ENCODE results near the gene CREB3L2. TPM values are rescaled to one million over a fixed set of nuclear protein-coding genes. Genes with fewer than 3 reads are reported as not detected.
"Not testable (repeated sequence)": the region's sequence is repeated elsewhere in the genome, so short reads cannot be mapped to it uniquely, and the experiment has no call there.

CREB3L2 gene
- total RNA-seq, 1 experiment from 2014 or later, result 18.1 TPM

GRCh38 chr7:137930581-137930980 is 71.3 kb downstream of the CREB3L2 start:
- peak overlapping the region; percentile 38; the same call in 1 of the 2 replicates for H3K9ac ChIP-seq (ENCODE audit: low read length)
- no peaks in the 10 kb centered on the region for H3K27me3 ChIP-seq (ENCODE audit: low read length)
- BruUV-seq (replicated peaks), result no TSS peak
- H2AFZ ChIP-seq (ENCODE audit: low read length), result no peak overlapping the region
- H3K36me3 ChIP-seq (ENCODE audit: low read depth, low read length), result 0 out of 2 replicates have a peak, but pooled peaks cover 3% of the 10 kb centered on the region
- no peaks in the 10 kb centered on the region for H3F3A ChIP-seq (ENCODE audit: low read length, unreplicated experiment)
- peaks cover 26% of the 10 kb centered on the region for H3K4me1 ChIP-seq (ENCODE audit: insufficient read depth, low read length)
- H3K4me3 ChIP-seq (ENCODE audit: low read length), result no peak overlapping the region
- intact Hi-C loops (cut with micrococcal nuclease), result loop anchor here (1.0 to 2.0 kb wide), 4 partner anchors 14 to 72 kb away; partner anchors contain the start of gene CREB3L2
- POLR2A ChIA-PET (ENCODE audit: unreplicated experiment), result interaction anchor here (0.6 kb wide), 1 partner anchor 935 kb away, joined by 3 read pairs; no protein-coding TSS in a partner anchor
- H3K9me2 ChIP-seq (replicated peaks; ENCODE audit: low read length), result no peaks in the 10 kb centered on the region
- no peaks in the 10 kb centered on the region for H3K9me3 ChIP-seq (ENCODE audit: low read length)
- peaks cover 15% of the 10 kb centered on the region; the same call in 1 of the 2 replicates for H3K79me2 ChIP-seq (ENCODE audit: low read length)
- CTCF ChIA-PET, result interaction anchor here (0.6 kb wide), 1 partner anchor 71 kb away, joined by 5 read pairs; the partner anchor contains the start of gene CREB3L2
- peak overlapping the region; percentile 64 for H3K4me2 ChIP-seq (ENCODE audit: low read length)
- no peaks in the 10 kb centered on the region for H4K20me1 ChIP-seq (ENCODE audit: low read length)
- ATAC-seq, result peak; percentile 83
- peak; percentile 88 for DNase-seq
- TF ChIP-seq EZH2phosphoT487 (IDR thresholded peaks at IDR 0.05; ENCODE audit: borderline replicate concordance, low read length), result no peak
- no peak for TF ChIP-seq CTCF (conservative IDR thresholded peaks at IDR 0.05; ENCODE audit: low read depth, low read length)
- no peak for TF ChIP-seq EZH2 (IDR thresholded peaks at IDR 0.05; ENCODE audit: low read length, unreplicated experiment)
- peak overlapping the region; percentile 84 for H3K27ac ChIP-seq (ENCODE audit: low read length)

GRCh38 chr7:137928626-137929025 is 73.3 kb downstream of the CREB3L2 start:
- no peak for ATAC-seq
- Histone ChIP-seq H3K36me3 (ENCODE audit: low read depth, low read length) (0 out of 2 replicates have a peak, but pooled peaks cover 3% of the 10 kb centered on the region), H2AFZ (ENCODE audit: low read length) (no peak overlapping the region), H3K4me1 (ENCODE audit: insufficient read depth, low read length) (peaks cover 30% of the 10 kb centered on the region), H3K9me3 (ENCODE audit: low read length) (no peaks in the 10 kb centered on the region), H3K9me2 (replicated peaks; ENCODE audit: low read length) (no peaks in the 10 kb centered on the region), H4K20me1 (ENCODE audit: low read length) (no peaks in the 10 kb centered on the region), H3F3A (ENCODE audit: low read length, unreplicated experiment) (no peaks in the 10 kb centered on the region), H3K9ac (ENCODE audit: low read length) (no peak overlapping the region), H3K27me3 (ENCODE audit: low read length) (no peaks in the 10 kb centered on the region), H3K4me3 (ENCODE audit: low read length) (no peak overlapping the region), H3K79me2 (ENCODE audit: low read length) (peaks cover 7% of the 10 kb centered on the region; the same call in 1 of the 2 replicates), H3K4me2 (ENCODE audit: low read length) (no peak overlapping the region), H3K27ac (ENCODE audit: low read length) (no peak overlapping the region)
- intact Hi-C loops (cut with micrococcal nuclease), result no loop called here
- DNase-seq, result no peak
- TF ChIP-seq CTCF (conservative IDR thresholded peaks at IDR 0.05; ENCODE audit: low read depth, low read length), result no peak
- no peak for TF ChIP-seq EZH2 (IDR thresholded peaks at IDR 0.05; ENCODE audit: low read length, unreplicated experiment)
- TF ChIP-seq EZH2phosphoT487 (IDR thresholded peaks at IDR 0.05; ENCODE audit: borderline replicate concordance, low read length), result no peak
- POLR2A ChIA-PET (ENCODE audit: unreplicated experiment), result no interaction called here
- no TSS peak for BruUV-seq (replicated peaks)
- CTCF ChIA-PET, result no interaction called here

GRCh38 chr7:137927386-137927785 is 74.5 kb downstream of the CREB3L2 start:
- no peaks in the 10 kb centered on the region for H3K27me3 ChIP-seq (ENCODE audit: low read length)
- no peak overlapping the region for H3K4me3 ChIP-seq (ENCODE audit: low read length)
- ATAC-seq, result no peak
- no peak overlapping the region for H3K27ac ChIP-seq (ENCODE audit: low read length)
- no peak overlapping the region for H2AFZ ChIP-seq (ENCODE audit: low read length)
- peaks cover 5% of the 10 kb centered on the region; the same call in 1 of the 2 replicates for H3K79me2 ChIP-seq (ENCODE audit: low read length)
- no peak for DNase-seq
- H4K20me1 ChIP-seq (ENCODE audit: low read length), result no peaks in the 10 kb centered on the region
- H3K9me2 ChIP-seq (replicated peaks; ENCODE audit: low read length), result no peaks in the 10 kb centered on the region
- no peak for TF ChIP-seq EZH2phosphoT487 (IDR thresholded peaks at IDR 0.05; ENCODE audit: borderline replicate concordance, low read length)
- TF ChIP-seq EZH2 (IDR thresholded peaks at IDR 0.05; ENCODE audit: low read length, unreplicated experiment), result no peak
- TF ChIP-seq CTCF (conservative IDR thresholded peaks at IDR 0.05; ENCODE audit: low read depth, low read length), result no peak
- no peaks in the 10 kb centered on the region for H3K9me3 ChIP-seq (ENCODE audit: low read length)
- H3K4me2 ChIP-seq (ENCODE audit: low read length), result no peak overlapping the region
- H3K36me3 ChIP-seq (ENCODE audit: low read depth, low read length), result 0 out of 2 replicates have a peak, but pooled peaks cover 3% of the 10 kb centered on the region
- no peaks in the 10 kb centered on the region for H3F3A ChIP-seq (ENCODE audit: low read length, unreplicated experiment)
- no peak overlapping the region for H3K9ac ChIP-seq (ENCODE audit: low read length)
- ChIA-PET CTCF (no interaction called here), POLR2A (ENCODE audit: unreplicated experiment) (no interaction called here)
- intact Hi-C loops (cut with micrococcal nuclease), result no loop called here
- BruUV-seq (replicated peaks), result no TSS peak
- peaks cover 27% of the 10 kb centered on the region for H3K4me1 ChIP-seq (ENCODE audit: insufficient read depth, low read length)

- H3K79me2 ChIP-seq (ENCODE audit: low read length); DNase-seq; H4K20me1 ChIP-seq (ENCODE audit: low read length); H3K27me3 ChIP-seq (ENCODE audit: low read length); H2AFZ ChIP-seq (ENCODE audit: low read length); H3K4me2 ChIP-seq (ENCODE audit: low read length); CTCF ChIA-PET; BruUV-seq (replicated peaks); H3F3A ChIP-seq (ENCODE audit: low read length, unreplicated experiment); intact Hi-C loops (cut with micrococcal nuclease); H3K9me3 ChIP-seq (ENCODE audit: low read length); POLR2A ChIA-PET (ENCODE audit: unreplicated experiment); H3K27ac ChIP-seq (ENCODE audit: low read length); H3K9ac ChIP-seq (ENCODE audit: low read length); ATAC-seq; H3K36me3 ChIP-seq (ENCODE audit: low read depth, low read length); H3K4me3 ChIP-seq (ENCODE audit: low read length); H3K9me2 ChIP-seq (replicated peaks; ENCODE audit: low read length): not testable (repeated sequence)
- peaks cover 32% of the 10 kb centered on the region for H3K4me1 ChIP-seq (ENCODE audit: insufficient read depth, low read length)
Observed at GRCh38 chr7:137926206-137926605, 75.7 kb downstream of the CREB3L2 start.

Data from PC-3 (cell line).